ENCODE results near the gene ATP6V0A4.
"Not testable (repeated sequence)": the region's sequence is repeated elsewhere in the genome, so short reads cannot be mapped to it uniquely, and the experiment has no call there.

The ATP6V0A4 gene

GRCh38 chr7:138750473-138750872 lies 47.5 kb downstream of the ATP6V0A4 start:
- no peak for FAIRE-seq

DNA sequence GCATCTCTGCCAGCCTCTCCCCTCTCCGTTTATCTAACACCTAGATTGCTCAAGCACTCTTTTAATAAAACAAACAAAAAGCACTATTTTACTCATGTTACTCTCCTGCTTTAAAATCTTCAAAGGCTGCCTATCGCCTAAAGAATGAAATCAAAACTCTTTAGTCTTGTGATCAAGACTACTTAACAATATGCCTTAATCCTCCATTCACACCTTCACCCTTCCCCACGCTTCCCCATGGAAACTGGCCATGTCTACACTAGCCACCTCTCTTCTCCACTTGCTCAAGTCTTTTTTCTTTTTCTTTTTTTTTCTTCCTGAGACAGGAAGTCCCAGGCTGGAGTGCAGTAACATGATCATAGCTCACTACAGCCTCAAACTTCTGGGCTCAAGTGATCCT lies 48.0 kb downstream of the ATP6V0A4 start:
- FAIRE-seq = no peak

GRCh38 chr7:138748666-138749065 lies 49.3 kb downstream of the ATP6V0A4 start:
- FAIRE-seq = no peak

GRCh38 chr7:138746073-138746472 lies 51.9 kb downstream of the ATP6V0A4 start:
- FAIRE-seq = no peak

GRCh38 chr7:138745189-138745588 lies 52.8 kb downstream of the ATP6V0A4 start:
- FAIRE-seq = no peak

DNA sequence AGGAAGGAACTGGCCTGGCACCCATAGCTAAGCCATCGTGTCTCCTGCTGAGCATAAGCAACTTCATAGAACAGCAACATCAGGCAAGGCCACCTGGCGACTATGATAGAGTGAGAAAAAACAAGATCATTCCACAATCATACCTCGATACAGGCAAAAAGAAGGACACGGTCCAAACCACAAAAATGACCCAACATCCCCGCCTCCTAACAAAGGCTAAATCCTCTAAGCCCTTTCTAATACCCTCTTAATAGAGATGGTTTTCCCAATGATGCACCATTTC lies 56.6 kb downstream of the ATP6V0A4 start:
- FAIRE-seq = no peak

DNA sequence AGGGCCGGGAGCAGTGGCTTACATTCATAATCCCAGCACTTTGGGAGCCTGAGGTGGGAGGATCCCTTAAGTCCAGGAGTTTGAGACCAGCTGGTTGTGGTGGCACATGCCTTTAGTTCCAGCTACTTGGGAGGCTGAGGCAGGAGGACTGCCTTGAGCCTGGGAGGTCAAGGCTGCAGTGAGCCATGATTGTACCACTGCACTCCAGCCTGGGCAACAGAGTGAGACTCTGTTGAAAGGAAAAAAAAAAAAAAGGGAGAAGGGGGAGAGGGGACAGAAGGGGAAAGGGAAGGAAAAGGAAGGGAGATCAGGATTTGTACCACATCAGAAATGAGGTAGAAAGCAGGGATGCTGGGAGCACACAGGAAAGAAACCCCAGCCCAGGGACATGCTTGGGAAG lies 58.1 kb downstream of the ATP6V0A4 start:
- FAIRE-seq = no peak

GRCh38 chr7:138738551-138739335 lies 59.3 kb downstream of the ATP6V0A4 start:
- FAIRE-seq = no peak

DNA sequence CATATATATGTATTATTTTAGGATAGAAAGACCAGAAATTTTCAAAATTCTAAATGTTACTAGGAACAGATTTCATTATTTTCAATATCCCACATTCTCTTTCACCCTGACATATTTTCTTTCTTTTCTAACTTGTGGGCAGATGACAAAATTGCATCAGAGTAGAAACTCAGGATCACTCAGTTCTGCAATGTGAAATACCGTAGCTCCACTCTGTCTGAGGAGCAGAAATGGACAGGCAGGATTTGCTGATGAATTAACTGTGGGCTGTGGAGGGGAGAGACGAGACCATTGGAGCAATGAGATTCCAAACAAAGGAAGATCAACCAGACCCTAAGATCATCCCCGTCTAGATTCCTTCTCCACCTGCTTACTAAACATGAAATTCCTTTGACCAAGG lies 59.9 kb downstream of the ATP6V0A4 start:
- FAIRE-seq = no peak

GRCh38 chr7:138735399-138735798 lies 62.6 kb downstream of the ATP6V0A4 start:
- no peak for FAIRE-seq

DNA sequence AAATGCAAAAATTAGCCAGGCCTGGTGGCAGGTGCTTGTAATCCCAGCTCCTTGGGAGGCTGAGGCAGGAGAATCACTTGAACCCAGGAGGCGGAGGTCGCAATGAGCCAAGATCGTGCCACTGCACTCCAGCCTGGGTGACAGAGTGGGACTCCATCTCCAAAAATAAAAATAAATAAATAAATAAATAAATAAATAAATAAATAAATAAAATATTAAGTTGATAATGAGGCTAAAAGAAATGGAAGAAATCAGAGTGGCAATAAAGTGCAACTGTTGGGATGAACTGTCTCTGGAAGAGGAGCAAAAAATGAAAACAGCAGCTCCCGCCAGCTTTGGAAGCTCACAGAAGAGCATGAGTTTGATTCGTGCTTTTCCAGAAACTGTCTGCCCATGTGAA lies 66.3 kb downstream of the ATP6V0A4 start:
- not testable (repeated sequence) for FAIRE-seq

DNA sequence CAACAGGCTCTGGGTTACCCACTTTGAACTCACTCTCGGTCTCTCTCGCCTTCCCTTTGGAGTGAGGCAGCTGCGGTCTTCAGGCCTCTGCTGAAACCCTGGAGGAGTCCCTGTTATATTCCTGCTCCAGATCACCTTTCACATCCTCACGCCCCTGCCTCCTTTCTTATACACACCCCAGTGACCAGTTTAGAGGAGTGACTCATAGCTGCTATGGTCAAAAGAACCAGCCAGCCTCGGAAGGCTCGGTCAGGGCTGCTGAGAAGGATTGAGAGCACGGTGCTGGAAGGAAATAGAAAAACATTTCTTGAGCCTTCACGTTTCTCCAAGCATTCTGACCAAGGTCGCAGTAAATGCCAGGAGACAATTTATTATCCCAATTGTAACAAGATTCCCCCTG lies 68.6 kb downstream of the ATP6V0A4 start:
- no peak for FAIRE-seq

- FAIRE-seq = no peak
Measured at GRCh38 chr7:138727336-138728099, 70.5 kb downstream of the ATP6V0A4 start.

DNA sequence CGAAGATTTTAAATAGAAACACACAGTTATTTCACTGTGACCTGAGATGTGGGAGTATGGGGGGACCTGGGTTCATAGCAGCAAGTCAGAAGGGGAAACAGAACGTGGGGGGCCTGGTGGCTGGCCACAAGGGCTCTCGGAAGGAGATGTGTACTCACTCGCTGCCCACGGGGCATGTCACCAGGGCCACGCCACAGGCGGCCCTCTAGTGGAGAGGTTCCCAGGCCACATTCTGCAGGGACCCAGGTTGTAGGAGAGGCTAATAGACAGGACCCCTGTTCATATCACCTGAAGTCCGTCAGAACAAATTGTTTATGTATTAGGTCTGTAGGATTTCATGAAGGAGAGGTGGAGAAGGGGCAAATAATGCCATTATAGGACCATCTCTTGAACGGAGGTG lies 71.7 kb downstream of the ATP6V0A4 start:
- no peak for FAIRE-seq

- FAIRE-seq = no peak
Measured at GRCh38 chr7:138720286-138720685, 77.7 kb downstream of the ATP6V0A4 start.

DNA sequence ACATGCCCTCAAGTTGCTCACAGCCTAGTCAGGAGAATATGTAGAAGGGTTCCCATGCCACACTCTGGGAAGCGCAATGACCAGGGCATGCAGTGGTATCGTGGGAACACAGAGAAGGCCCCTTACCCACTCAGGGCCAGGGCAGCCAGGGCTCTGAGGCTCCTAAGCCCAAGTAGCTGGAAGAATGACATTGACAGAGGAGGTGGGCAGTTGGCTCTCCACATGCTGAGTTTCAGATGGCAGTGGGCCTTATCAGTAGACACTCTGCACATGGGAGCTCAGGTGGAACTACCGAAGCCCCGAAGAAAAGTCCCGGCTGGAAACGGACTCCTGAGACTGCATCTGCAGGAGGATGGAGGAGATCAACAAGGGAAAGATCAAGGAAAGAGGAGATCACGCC lies 81.1 kb downstream of the ATP6V0A4 start:
- FAIRE-seq = no peak

DNA sequence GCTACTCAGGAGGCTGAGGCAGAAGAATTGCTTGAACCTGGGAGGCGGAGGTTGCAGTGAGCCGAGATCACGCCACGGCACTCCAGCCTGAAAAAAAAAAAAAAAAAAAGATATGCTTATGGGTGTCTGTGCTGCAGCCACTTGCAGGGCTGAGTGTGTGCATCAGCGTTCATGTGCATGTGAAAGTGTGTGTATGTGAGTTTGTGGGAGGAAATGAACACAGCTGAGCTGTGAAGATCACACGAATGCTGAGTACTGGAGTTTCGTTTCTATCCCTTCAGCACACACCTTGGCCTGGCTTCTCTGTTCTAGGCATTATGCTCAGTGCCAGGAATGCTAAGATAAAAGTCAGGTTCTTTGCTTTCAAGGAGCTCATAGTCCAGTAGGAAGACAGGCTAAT lies 84.8 kb downstream of the ATP6V0A4 start:
- no peak for FAIRE-seq

DNA sequence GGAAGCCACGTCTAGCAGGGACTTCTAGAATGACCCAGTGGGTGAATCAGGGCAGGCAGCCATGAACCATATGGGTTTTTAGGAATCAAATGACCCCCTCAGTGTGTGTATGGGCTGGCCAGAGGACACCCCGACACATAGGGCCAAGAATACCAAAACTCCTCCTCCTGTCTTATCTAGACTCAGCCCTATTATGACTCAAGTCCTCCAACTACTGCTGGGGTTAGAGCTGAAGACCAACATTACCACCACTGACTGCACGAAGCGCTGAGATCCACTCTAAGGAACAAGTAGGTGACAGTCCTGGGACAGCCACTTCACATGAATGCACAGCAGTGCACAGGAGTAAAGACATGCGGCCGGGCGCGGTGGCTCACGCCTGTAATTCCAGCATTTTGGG lies 85.3 kb downstream of the ATP6V0A4 start:
- no peak for FAIRE-seq

- no peak for FAIRE-seq
Measured at GRCh38 chr7:138710536-138711385, 87.2 kb downstream of the ATP6V0A4 start.

- no peak for FAIRE-seq
Measured at GRCh38 chr7:138705167-138705566, 92.8 kb downstream of the ATP6V0A4 start.

DNA sequence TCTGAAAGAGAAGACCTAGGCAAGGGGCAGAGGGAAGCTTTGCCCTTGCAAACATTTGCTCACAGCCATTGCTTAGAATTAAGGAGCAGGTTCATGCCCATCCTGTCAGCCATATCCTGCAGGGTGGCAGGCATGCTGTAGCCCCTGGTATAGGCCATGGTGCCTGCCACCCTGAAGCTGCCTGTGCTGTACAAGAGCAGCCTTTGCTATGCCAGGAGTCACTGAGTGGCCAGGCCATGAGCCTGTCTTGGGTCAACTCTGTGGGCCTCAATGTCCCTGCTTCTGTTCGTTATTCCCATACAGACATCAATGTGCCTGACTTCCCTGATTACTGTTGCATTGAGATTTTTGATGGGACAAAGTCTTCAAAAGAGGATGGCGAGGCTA lies 96.5 kb downstream of the ATP6V0A4 start:
- no peak for FAIRE-seq

GRCh38 chr7:138700857-138701536 lies 97.0 kb downstream of the ATP6V0A4 start, which contains the start of gene SVOPL:
TSS of gene SVOPL (minus strand) at chr7:138701362. CDS start at chr7:138679045, 22,317 bp downstream.
- no peak for FAIRE-seq

DNA sequence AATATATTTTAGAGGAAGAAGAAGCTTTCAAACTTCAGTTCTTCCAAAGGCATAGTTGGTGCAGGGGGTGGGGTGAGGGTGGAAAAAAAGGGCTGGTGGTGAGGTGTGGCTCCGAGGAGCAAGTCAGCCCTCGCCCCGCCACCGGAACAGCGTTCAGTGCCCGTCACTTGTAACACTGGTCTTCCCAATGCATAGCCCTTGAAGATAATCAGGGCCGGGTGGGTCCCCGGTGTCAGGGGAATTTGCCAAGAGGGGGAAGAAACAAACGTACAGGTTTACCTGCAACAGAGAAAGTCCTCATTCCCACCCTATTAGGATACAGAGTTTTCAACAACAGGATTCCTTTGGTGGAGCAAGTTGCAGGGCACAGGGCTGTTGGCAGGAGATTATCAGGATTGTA lies 98.3 kb downstream of the ATP6V0A4 start:
- no peak for FAIRE-seq

All from colon (tissue), 2 donors.